Peyer's patch (tissue), 4 donors: Measurements from ENCODE around the gene EPHA6.

Experiments used
- CTCF ChIP-seq, 6 experiments: fragments of 450-650 bp in 4 of 6; fragments of 200-600 bp in 2 of 6; sonication (generic) in 1 of 6; IDR thresholded peaks; one replicate each; pipeline ENCODE4 v1.5.1; 2017 to 2019; ENCODE audit warnings: antibody characterized with exemption in 6 of 6, mild to moderate bottlenecking in 3 of 6, moderate library complexity in 1 of 6
- POLR2A ChIP-seq, 2 donors: fragments of 450-650 bp; IDR thresholded peaks; one replicate each; pipeline ENCODE4 v1.5.1; 2017; ENCODE audit warnings: antibody characterized with exemption in 2 of 2, mild to moderate bottlenecking in 2 of 2, moderate library complexity in 2 of 2

GRCh38 chr3:96991231-96991630, 176.8 kb downstream of the EPHA6 start:
- no peak for TF ChIP-seq CTCF (IDR thresholded peaks at IDR 0.05)
- TF ChIP-seq POLR2A (IDR thresholded peaks at IDR 0.05), result no peak
